ENCODE measurements around the gene ZNF181.
"Not testable (repeated sequence)": the region's sequence is repeated elsewhere in the genome, so short reads cannot be mapped to it uniquely, and the experiment has no call there.

ZNF181 gene

GRCh38 chr19:34733746-34734536 lies at the start of gene ZNF181:
Gene ZNF181, plus strand, starts transcription at chr19:34734243. Its CDS starts 795 bp downstream, at chr19:34735038.
- peak; percentile 64 to 72 for DNase-seq (ENCODE audit: low read depth in 2 of 2)

- not testable (repeated sequence) for DNase-seq (ENCODE audit: low read depth in 2 of 2)
These were observed 48.8 kb upstream of the ZNF181 start for GRCh38 chr19:34685266-34685665.

DNA sequence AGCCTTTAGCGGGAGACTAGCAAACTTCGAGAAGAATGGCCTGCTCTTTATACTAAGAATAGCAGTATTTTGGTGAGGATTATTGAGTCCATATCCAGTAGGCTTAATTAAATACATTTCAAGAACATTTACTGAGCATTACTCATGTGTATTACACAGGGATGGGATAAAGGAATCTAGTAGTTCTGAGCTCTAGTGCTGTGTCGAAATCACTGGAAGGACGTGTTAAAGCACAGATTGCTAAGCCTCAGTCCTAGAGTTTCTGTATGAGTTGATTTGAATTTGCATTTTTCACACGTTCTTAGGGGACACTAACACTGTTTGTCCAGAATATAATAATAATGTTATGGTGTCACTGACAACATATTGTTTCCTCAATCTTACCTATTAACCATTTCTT lies 47.6 kb upstream of the ZNF181 start:
- no peak for DNase-seq (ENCODE audit: low read depth in 2 of 2)

- no peak for DNase-seq (ENCODE audit: low read depth in 2 of 2)
These were observed 46.7 kb upstream of the ZNF181 start for GRCh38 chr19:34687348-34687747.

DNA sequence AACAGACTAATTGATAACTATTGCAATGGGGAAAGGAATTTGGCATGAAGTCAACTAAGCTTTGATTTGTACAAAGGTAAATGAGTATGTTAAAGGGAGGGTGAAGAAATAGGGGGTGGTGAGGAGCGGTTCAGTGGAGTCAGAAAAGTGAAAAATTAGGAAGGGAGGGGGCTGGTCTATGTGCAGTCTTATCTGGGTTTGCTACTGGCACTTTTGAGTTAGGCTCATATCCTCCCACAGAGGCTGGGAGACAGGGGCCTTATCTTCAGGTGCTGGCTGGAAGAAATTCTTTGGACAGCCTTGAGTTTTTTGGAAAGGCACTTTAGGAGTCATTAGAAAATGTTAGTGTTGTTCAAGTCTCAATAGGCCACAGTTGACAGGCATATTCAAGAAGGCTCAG lies 45.5 kb upstream of the ZNF181 start:
- DNase-seq (ENCODE audit: low read depth in 2 of 2), result no peak

- no peak for DNase-seq (ENCODE audit: low read depth in 2 of 2)
These were observed 43.7 kb upstream of the ZNF181 start for GRCh38 chr19:34690372-34690771.

DNA sequence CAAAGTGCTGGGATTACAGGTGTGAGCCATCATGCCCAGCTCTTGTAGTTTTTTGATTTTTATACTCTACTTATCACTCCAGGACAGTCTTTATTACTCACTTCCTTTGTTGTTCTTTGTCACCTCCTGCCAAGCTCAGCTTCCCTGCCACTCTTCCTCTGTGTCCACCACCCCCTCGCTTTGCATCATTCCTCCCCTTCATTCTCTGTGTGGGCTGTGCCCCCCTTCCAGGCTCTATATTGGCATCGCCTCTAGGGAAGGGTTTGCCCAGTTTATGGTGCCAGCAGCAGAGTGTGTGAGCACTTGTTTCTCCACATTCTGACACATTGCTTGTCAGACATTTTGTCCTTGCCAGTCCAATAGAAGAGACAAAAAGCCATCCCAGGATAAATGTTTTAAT lies 41.5 kb upstream of the ZNF181 start:
- no peak for DNase-seq (ENCODE audit: low read depth in 2 of 2)

DNA sequence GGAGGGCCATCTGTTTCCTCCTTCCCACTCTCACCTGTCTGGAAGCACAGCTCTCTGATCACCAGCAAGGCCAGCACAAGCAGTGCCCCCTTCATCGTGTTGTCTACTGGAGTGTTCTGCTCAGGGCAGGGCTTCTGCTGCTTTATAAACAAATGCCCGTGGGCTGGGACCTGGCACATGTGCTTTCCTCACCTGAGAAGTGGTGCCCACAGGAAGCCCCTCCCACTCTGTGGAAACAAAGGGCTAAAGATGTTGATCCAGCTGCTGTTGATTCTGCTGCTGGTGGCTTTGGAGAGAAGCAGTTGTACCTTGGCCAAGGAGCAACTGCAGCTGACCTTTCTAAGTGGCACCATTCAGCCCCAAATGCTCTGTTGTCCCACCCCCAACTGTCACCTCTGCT lies 26.4 kb upstream of the ZNF181 start:
- no peak for DNase-seq (ENCODE audit: low read depth in 2 of 2)

DNA sequence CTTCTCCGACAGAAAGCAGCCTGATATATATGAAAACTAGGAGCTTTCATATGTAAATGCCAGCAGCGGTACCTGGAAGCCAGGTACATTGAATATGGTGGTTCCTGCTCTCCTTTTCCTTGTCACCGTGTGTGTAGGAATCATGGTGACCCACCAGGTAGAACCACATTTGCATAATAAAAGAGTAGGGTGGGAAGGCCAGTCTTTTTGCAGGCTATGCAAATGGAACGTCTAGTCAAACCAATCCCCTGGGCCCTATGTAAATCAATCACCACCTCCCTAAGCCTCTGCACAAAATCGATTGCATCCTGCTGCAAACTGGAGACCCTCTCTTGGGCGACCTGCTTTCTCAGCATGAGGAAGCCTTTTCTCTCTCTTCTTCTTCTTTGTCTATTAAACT lies 22.2 kb upstream of the ZNF181 start:
- DNase-seq (ENCODE audit: low read depth in 2 of 2), result no peak

DNA sequence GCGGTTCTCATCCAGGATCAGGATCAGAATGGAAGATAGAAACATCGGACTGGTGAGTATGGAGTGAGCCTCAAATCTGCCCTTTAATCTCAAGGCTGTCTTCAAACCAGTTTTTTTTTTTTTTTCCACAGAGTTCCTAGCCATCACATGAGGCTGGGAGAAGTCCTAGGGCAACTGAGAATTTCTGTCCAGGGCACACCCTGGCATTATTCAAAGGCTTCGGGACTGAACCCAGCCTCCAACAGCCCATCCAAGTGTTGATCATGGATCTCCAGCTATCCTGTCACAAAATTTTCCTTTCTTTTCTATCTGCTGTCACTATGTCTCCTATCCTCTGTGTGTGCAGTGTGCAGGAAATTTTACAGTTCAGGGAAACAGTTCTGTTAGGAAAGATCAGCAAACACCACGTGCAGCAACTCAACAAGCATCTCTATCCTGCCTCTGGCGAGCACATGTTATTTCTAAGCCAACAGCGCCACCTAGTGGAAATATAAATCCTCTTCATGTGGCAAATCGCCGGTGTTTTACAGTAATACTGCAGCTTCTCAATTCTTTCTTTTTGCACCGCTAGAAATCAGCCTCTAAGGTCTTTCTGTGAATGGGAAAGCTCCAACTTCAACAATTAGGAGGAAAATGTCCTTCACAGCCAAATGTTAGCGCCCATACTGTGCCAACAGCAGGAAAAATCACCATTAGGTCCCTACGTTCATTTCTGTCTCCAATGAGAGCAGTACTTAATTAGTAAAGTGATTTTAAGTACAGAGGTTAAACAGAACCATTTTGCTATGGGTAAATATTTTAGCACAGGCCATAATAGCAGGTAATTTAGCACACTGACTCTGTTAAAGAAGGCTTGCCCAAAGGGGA lies 21.4 kb upstream of the ZNF181 start:
- peak in 1 of 2 donors; percentile 39 for DNase-seq (ENCODE audit: low read depth in 2 of 2)

DNA sequence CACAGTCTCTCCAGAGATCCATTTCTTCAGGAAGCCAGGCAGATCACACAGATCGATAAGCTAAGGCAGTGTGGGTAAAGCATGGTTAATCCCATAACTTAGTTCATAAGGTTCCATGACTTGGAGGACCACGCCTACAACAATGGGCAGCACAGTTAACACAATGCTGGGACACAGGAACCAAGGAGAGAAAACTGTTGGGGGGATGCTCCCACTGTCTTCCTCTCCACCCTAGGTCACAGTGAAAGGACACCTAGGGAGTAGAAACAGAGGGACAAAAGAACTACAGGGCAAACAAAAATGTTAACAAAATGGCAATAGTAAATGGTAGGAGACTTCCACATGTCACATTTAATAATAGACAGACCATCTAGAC lies 20.8 kb upstream of the ZNF181 start:
- no peak for DNase-seq (ENCODE audit: low read depth in 2 of 2)

- DNase-seq (ENCODE audit: low read depth in 2 of 2), result no peak
These were observed 18.7 kb upstream of the ZNF181 start for GRCh38 chr19:34715357-34715756.

- no peak for DNase-seq (ENCODE audit: low read depth in 2 of 2)
These were observed 11.7 kb upstream of the ZNF181 start for GRCh38 chr19:34722353-34722752.

DNA sequence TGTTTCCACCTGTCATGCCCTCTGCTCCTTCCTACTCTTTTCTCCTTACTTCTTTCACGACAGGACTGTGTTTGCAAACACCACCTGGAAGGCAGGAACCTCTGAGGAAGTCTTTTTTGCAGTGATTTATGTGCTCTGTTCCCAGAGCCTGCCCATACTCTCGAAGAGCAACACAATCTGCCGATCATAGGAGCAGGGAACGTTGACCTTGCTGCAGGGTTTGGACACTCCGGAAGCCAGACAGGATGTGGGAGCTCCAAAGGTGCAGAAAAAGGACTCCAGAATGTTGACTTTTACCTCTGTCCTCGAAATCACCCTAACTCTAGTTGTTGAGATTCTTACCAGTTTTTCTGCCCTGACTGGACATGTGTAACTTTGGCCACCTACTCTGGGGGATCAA lies 8.6 kb upstream of the ZNF181 start:
- DNase-seq (ENCODE audit: low read depth in 2 of 2), result no peak

DNA sequence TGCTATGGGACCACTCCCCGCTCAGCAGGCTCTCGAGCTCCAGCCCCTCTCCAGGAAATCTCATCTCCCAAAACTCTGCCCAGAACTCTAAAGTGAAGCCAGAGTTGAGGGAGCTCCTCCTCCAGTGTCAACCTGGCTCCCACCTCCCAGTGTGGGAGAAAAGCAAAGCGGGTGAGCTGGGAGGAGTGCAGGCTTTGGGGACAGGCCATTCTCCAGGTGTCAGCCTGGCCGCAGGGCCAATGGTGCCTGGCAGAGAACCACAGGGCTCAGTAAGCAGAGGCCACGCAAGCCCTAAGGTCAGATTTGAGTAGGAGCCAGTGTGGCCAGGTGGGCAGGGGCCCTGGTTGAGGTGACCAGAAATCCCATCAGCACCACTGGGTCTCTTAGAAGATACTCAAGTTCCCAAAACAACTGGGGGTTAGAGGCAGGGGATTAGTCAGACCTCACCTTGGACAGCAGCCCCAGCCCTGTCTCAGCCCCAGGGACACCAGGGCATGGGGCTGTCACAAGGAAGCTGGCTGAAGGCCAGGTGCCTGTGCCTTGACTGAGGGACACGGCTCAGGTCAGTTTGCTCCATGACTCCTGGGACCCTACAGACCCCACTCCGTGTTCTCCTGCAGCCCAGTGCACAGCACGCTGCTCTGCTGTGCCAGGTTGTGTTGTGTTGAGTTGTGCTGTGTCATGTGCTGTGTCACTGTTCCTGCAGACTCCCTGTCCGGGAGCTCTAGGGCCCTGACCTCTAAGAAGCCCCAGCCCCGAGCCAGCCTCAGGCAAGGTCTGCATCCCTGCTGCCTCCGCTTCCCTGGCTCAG lies 2.8 kb upstream of the ZNF181 start:
- no peak for DNase-seq (ENCODE audit: low read depth in 2 of 2)

DNA sequence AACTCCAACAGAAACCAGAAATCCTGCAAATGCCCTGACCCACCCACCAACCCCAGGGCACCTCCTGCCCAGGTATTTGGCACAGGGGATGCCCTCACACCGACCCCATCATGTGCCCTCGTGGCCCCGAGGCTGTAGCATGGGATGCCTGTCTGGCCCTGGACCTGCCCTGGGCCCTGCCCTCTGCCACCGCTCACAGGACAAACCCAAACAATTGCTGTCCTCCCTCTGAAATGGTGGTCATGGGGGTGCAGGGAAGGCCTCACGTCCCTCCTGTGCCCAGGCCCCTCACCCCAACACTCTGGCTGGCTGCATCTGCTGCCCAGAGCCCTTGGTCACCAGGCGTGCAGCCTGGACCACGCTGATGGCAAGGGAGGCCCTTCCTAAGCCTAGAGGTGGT lies 2.1 kb upstream of the ZNF181 start:
- no peak for DNase-seq (ENCODE audit: low read depth in 2 of 2)

GRCh38 chr19:34732612-34733211 lies 1.3 kb upstream of the ZNF181 start:
- DNase-seq (ENCODE audit: low read depth in 2 of 2), result no peak

DNA sequence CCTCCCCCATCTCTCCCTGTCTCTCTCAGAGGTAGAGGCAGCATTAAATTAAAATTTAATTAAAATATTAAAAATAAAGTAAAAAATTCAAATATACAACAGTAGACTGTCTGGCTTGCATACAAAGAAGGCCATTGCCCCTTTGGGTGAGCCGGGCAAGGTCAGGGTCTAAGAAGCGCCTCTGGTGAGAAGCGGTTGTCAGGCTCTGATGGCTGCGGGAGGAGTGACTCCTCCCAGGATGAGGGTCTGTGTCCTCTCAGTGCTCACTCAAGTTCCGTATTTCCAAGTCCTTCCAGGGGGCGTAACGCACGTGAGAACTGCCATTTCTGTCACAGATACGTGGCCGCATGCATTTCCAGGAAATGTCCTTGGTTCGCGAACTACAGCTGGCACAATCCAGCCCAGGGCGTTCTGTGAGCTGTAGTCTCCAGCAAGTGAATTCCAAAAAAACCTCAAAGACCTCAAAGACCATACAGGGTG lies 737 bp upstream of the ZNF181 start:
- DNase-seq (ENCODE audit: low read depth in 2 of 2), result no peak

- no peak for DNase-seq (ENCODE audit: low read depth in 2 of 2)
These were observed 577 bp downstream of the ZNF181 start for GRCh38 chr19:34734537-34735103.

DNA sequence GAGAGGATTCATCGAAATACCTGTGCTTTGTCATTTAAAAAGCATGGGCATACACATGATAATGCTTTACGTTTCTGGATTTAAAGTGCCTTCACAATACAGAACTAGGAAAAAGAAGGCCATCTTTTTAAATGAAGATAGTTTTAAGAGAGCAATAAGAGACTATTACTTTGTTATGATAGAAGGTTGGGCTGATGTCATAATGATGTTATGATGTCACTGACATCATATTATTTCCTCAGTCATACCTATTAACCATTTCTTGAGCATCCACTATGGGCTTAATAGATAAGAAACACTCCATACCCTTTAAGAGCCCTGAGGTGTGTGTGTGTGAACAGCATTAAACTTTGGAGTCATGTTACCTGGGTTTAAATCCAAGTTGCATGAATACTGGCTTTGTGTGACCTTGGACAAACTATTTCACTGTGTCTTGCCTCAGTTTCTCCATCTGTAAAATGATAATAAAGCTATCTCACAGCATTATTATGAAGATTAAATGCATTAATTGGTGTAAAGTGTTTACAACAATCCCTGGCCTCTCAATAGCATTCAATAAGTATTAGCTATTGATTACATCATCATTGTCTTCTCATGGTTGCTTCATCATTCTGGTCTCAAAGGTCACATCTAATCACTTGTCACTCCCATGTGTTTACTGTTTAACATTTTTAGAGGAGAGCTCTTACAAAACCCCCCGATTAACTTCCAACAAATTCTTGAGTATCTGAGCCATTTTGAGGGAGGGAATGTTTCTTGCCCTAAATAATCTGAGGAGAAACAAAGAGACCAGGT lies 11.1 kb downstream of the ZNF181 start:
- DNase-seq (ENCODE audit: low read depth in 2 of 2), result no peak
